HEK293 (cell line): Measurements from ENCODE around the gene TMEM174.

ENCODE experiments used
- ZBTB1 ChIP-seq: fragments of 450-650 bp; formaldehyde crosslinking; IDR thresholded peaks from 2 replicates; pipeline ENCODE4 v1.5.1; 2016; ENCODE audit warnings: missing biosample characterization, missing genetic modification characterization
- ZBTB49 ChIP-seq: fragments of 450-650 bp; formaldehyde crosslinking; IDR thresholded peaks from 2 replicates; pipeline ENCODE4 v1.5.1; 2016; ENCODE audit warnings: missing biosample characterization, missing genetic modification characterization, low read depth
- ZNF10 ChIP-seq: fragments of 450-650 bp; formaldehyde crosslinking; IDR thresholded peaks from 2 replicates; pipeline ENCODE4 v1.5.1; 2017; ENCODE audit warnings: missing biosample characterization, missing genetic modification characterization
- ZNF121 ChIP-seq: fragments of 450-650 bp; formaldehyde crosslinking; IDR thresholded peaks from 2 replicates; pipeline ENCODE4 v1.5.1; 2016; ENCODE audit warnings: missing biosample characterization, missing genetic modification characterization
- ZNF157 ChIP-seq: fragments of 450-650 bp; formaldehyde crosslinking; IDR thresholded peaks from 2 replicates; pipeline ENCODE4 v1.5.1; 2016; ENCODE audit warnings: missing biosample characterization, missing genetic modification characterization
- ZNF24 ChIP-seq: fragments of 450-650 bp; formaldehyde crosslinking; IDR thresholded peaks from 2 replicates; pipeline ENCODE4 v1.5.1; 2016; ENCODE audit warnings: missing biosample characterization, missing genetic modification characterization
- ZNF280D ChIP-seq: fragments of 450-650 bp; formaldehyde crosslinking; IDR thresholded peaks from 2 replicates; pipeline ENCODE4 v1.5.1; 2016; ENCODE audit warnings: missing biosample characterization, missing genetic modification characterization
- ZNF362 ChIP-seq: fragments of 450-650 bp; formaldehyde crosslinking; IDR thresholded peaks from 2 replicates; pipeline ENCODE4 v1.5.1; 2016; ENCODE audit warnings: missing biosample characterization, missing genetic modification characterization
- ZNF488 ChIP-seq: fragments of 450-650 bp; formaldehyde crosslinking; IDR thresholded peaks from 2 replicates; pipeline ENCODE4 v1.5.1; 2016; ENCODE audit warnings: missing biosample characterization, missing genetic modification characterization
- ZNF571 ChIP-seq: fragments of 450-650 bp; formaldehyde crosslinking; IDR thresholded peaks from 2 replicates; pipeline ENCODE4 v1.5.0; 2017; ENCODE audit warnings: missing biosample characterization, missing genetic modification characterization
- ZNF610 ChIP-seq: fragments of 450-650 bp; formaldehyde crosslinking; IDR thresholded peaks from 2 replicates; pipeline ENCODE4 v1.5.1; 2016; ENCODE audit warnings: missing biosample characterization, missing genetic modification characterization, borderline replicate concordance
- ZNF660 ChIP-seq: fragments of 450-650 bp; IDR thresholded peaks from 2 replicates; pipeline ENCODE4 v1.5.1; 2018; ENCODE audit warnings: missing biosample characterization, mild to moderate bottlenecking, missing genetic modification characterization
- TF ChIP-seq, protein P1 (sequence below): fragments of 450-650 bp; formaldehyde crosslinking; IDR thresholded peaks from 2 replicates; pipeline ENCODE4 v1.5.1; 2016; ENCODE audit warnings: missing biosample characterization, missing genetic modification characterization

DNA sequence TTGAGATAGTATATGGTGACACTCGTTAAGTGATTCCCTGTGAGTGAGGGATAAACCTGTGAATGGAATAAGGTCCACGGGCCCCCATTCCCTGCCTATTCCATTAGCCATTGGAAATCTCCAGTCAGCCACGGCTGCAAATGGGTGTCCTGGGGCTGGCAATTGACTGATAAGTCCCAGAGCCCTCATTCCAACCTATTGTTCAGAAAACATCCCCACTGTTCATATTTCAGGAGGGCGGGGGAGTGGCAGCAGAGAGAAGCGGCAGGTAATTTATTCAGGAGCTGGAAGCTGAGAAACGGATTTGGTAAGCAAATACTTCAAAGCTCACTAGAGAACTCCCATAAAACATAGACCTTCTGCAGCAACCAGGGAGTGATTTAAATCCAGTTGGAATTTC is 42.0 kb downstream of the TMEM174 start:
- TF ChIP-seq ZNF10 (tag by site-specific recombination) (no peak), ZNF610 (tag by site-specific recombination) (no peak), ZNF660 (no peak), ZBTB49 (tag by site-specific recombination) (no peak), ZNF24 (tag by site-specific recombination) (no peak), ZBTB1 (tag by site-specific recombination) (no peak), ZNF571 (tag by site-specific recombination) (no peak), ZNF280D (tag by site-specific recombination) (no peak), ZNF121 (no peak), ZNF362 (tag by site-specific recombination) (no peak), ZNF157 (no peak), ZNF488 (tag by site-specific recombination) (no peak)
- TF ChIP-seq, protein P1, sequence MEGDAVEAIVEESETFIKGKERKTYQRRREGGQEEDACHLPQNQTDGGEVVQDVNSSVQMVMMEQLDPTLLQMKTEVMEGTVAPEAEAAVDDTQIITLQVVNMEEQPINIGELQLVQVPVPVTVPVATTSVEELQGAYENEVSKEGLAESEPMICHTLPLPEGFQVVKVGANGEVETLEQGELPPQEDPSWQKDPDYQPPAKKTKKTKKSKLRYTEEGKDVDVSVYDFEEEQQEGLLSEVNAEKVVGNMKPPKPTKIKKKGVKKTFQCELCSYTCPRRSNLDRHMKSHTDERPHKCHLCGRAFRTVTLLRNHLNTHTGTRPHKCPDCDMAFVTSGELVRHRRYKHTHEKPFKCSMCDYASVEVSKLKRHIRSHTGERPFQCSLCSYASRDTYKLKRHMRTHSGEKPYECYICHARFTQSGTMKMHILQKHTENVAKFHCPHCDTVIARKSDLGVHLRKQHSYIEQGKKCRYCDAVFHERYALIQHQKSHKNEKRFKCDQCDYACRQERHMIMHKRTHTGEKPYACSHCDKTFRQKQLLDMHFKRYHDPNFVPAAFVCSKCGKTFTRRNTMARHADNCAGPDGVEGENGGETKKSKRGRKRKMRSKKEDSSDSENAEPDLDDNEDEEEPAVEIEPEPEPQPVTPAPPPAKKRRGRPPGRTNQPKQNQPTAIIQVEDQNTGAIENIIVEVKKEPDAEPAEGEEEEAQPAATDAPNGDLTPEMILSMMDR: no peak
